GM13977 (cell line): Measurements from ENCODE around the gene DNMT3L.
"Not testable (repeated sequence)": the region's sequence is repeated elsewhere in the genome, so short reads cannot be mapped to it uniquely, and the experiment has no call there.

Experiments used
- DNase-seq: peaks from one replicate; pipeline ENCODE4 v3.0.0; 2012; ENCODE audit warnings: low spot score
- CTCF ChIP-seq: IDR thresholded peaks from 2 replicates; pipeline ENCODE4 v1.5.1; 2012; ENCODE audit warnings: mild to moderate bottlenecking, control low read depth; ENCODE audit not compliant: insufficient read depth; ENCODE audit errors: extremely low read depth, missing control alignments
- in situ Hi-C: fragments of 300-500 bp; cut with MboI; formaldehyde crosslinking; loops from one replicate; pipeline ENCODE4 v1.12.0; 2022; ENCODE audit warnings: low sequenced_read_pairs, low pct_unique_long_range_greater_than_20kb, mixed read lengths, inconsistent platforms; ENCODE audit not compliant: unreplicated experiment

The DNMT3L gene

DNA sequence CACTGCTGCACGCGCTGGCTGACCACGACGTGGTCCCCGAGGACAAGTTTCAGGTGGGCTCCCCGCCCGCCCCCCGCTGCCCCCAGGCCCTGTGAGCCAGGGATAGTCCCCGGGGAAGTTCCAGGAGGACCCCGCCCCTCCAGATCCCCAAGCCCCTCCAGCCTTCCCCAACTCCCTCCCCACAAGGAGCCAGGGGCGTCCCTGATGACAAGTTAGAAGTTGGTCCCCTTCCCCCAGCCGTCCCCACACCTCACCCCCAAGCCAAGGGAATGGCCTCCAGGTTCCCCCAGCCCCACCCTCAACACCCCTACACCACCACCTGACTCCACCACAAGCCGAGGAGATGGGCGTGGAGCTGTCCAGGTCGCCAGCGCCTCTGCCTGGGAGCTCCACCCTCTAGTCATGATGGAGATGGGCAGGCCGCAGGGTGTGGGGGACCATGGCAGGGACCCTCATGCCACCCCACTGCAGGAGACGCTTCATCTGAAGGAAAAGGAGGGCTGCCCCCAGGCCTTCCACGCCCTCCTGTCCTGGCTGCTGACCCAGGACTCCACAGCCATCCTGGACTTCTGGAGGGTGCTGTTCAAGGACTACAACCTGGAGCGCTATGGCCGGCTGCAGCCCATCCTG lies 24.5 kb upstream of the DNMT3L start:
- in situ Hi-C loops = loop anchor here (25.0 kb wide), 1 partner anchor 199 kb away; no protein-coding TSS in a partner anchor
- DNase-seq = no peak
- TF ChIP-seq CTCF = no peak

GRCh38 chr21:44285138-44285992 lies 23.7 kb upstream of the DNMT3L start, which contains the start of gene AIRE:
AIRE (plus strand) TSS chr21:44285876; CDS start chr21:44286007, 131 bp downstream.
- in situ Hi-C loops = loop anchor here (25.0 kb wide), 1 partner anchor 198 kb away; no protein-coding TSS in a partner anchor
- no peak for DNase-seq
- no peak for TF ChIP-seq CTCF

DNA sequence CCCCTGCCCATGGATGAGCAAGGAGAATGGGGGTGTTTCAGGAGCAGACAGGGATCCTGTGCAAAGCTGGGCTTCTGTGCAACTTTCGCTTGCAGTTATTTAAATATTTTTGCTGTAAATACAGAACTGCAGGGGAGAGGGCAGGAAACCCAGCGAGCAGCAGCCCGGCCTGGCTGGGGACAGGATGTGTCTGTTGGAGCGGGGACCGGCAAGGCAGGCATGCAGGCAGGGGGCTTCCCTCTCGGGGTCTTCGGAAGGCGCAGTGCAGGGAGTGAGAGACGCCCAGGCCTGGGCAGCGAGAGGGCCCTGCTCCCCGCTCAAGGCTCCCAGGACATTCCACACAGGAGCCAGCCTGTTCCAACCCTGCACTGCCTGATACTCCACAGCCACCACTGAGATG lies 22.3 kb upstream of the DNMT3L start:
- no peak for TF ChIP-seq CTCF
- in situ Hi-C loops = loop anchor here (25.0 kb wide), 1 partner anchor 197 kb away; no protein-coding TSS in a partner anchor
- DNase-seq = no peak

- in situ Hi-C loops = loop anchor here (25.0 kb wide), 1 partner anchor 196 kb away; no protein-coding TSS in a partner anchor
- DNase-seq = not testable (repeated sequence)
Observed at GRCh38 chr21:44283211-44283785, 21.6 kb upstream of the DNMT3L start.

DNA sequence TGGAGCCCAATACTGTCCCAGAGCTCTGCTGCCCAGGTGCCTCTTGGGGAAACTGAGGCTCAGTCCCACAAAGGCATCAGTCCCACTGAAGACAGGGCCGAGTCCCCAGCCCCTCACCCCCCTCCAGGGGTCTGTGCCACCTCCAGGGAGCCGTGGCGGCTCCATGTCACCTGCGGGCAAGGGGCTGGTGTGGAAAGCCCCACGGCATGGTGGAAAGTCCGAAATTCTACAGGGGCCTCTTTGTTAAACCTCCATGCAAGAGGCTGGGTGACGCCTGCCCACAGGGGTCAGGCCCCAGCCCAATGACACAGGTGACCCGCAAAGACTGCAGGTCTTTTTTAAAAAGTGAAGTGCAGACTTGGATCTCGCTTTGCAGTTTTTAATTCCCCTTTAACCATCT lies 20.7 kb upstream of the DNMT3L start:
- in situ Hi-C loops = loop anchor here (25.0 kb wide), 1 partner anchor 195 kb away; no protein-coding TSS in a partner anchor
- no peak for TF ChIP-seq CTCF
- DNase-seq = no peak

DNA sequence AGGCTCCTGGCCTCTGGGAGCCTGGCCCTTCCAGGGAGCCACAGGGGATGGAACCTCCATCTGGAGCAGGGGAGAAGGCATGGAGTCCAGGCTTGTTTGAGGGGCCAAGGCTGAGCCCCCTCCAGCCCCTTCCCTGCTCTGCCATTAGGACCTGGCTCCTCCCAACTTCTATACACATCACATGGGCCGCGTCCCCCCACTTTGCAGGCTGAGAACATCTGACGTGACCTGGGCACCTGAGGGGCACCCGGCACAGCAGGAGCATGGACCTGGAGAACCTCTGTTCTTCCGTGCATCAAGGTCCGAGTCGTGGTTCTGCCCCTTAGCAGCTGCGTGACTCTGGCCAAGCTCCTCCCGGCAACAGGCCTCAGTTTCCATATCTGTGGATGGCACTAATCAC lies 20.1 kb upstream of the DNMT3L start:
- TF ChIP-seq CTCF = no peak
- in situ Hi-C loops = loop anchor here (25.0 kb wide), 1 partner anchor 194 kb away; no protein-coding TSS in a partner anchor
- no peak for DNase-seq
